H9 (cell line): ENCODE data around the gene KCNN2. TPM values are rescaled to one million over a fixed set of nuclear protein-coding genes. Genes with fewer than 3 reads are reported as not detected.

ENCODE experiments used
- DNase-seq: peaks from one replicate; pipeline ENCODE4 v3.0.0-alpha.2; 2017
- H2AFZ ChIP-seq: one replicate; pipeline ENCODE4 v1.6.1; 2013; ENCODE audit warnings: mild to moderate bottlenecking, low read length, control low read depth, moderate library complexity
- H2AK5ac ChIP-seq: 2 replicates; pipeline ENCODE4 v1.6.1; 2013; ENCODE audit warnings: low read length, control low read depth, mixed read lengths; ENCODE audit not compliant: insufficient read length
- H2BK120ac ChIP-seq: one replicate; pipeline ENCODE4 v1.6.1; 2013; ENCODE audit warnings: low read depth, mild to moderate bottlenecking, low read length, control low read depth, inconsistent platforms; ENCODE audit not compliant: poor library complexity, severe bottlenecking
- H2BK12ac ChIP-seq: 2 replicates; pipeline ENCODE4 v1.6.1; 2013; ENCODE audit warnings: low read length, control low read depth, mixed read lengths, low read depth; ENCODE audit not compliant: insufficient read length
- H2BK15ac ChIP-seq: 2 replicates; pipeline ENCODE4 v1.6.1; 2013; ENCODE audit warnings: low read depth, low read length, control low read depth
- H2BK20ac ChIP-seq: one replicate; pipeline ENCODE4 v1.6.1; 2013; ENCODE audit warnings: low read depth, mild to moderate bottlenecking, low read length, control low read depth, inconsistent platforms; ENCODE audit not compliant: poor library complexity, severe bottlenecking
- H2BK5ac ChIP-seq: 2 replicates; pipeline ENCODE4 v1.6.1; 2013; ENCODE audit warnings: low read length, control low read depth, mixed read lengths; ENCODE audit not compliant: insufficient read length
- H3K14ac ChIP-seq: 2 replicates; pipeline ENCODE4 v1.6.1; 2013; ENCODE audit warnings: low read length, control low read depth; ENCODE audit not compliant: insufficient read depth
- H3K18ac ChIP-seq: 2 replicates; pipeline ENCODE4 v1.6.1; 2013; ENCODE audit warnings: low read depth, mild to moderate bottlenecking, mixed read lengths, low read length, control low read depth; ENCODE audit not compliant: insufficient read length
- H3K23ac ChIP-seq: 2 replicates; pipeline ENCODE4 v1.6.1; 2013; ENCODE audit warnings: low read length, control low read depth, mixed read lengths, low read depth; ENCODE audit not compliant: insufficient read length
- H3K23me2 ChIP-seq: 2 replicates; pipeline ENCODE4 v1.6.1; 2013; ENCODE audit warnings: low read depth, mild to moderate bottlenecking, mixed read lengths, low read length, control low read depth; ENCODE audit not compliant: insufficient read length, poor library complexity, severe bottlenecking
- H3K27ac ChIP-seq: 2 replicates; pipeline ENCODE4 v1.5.1; 2013; ENCODE audit warnings: low read length, control low read depth, mixed read lengths, low read depth; ENCODE audit not compliant: insufficient read length
- H3K27me3 ChIP-seq: 2 replicates; pipeline ENCODE4 v1.6.1; 2013; ENCODE audit warnings: low read length, control low read depth, inconsistent platforms; ENCODE audit not compliant: insufficient read depth
- H3K4ac ChIP-seq: 2 replicates; pipeline ENCODE4 v1.6.1; 2013; ENCODE audit warnings: low read depth, mild to moderate bottlenecking, control low read depth, inconsistent platforms, low read length, moderate library complexity
- H3K4me1 ChIP-seq: 2 replicates; pipeline ENCODE4 v1.6.1; 2013; ENCODE audit warnings: low read length, control low read depth, inconsistent platforms; ENCODE audit not compliant: insufficient read depth
- H3K4me2 ChIP-seq: 2 replicates; pipeline ENCODE4 v1.6.1; 2013; ENCODE audit warnings: low read length, control low read depth, mixed read lengths; ENCODE audit not compliant: insufficient read length, insufficient read depth
- H3K56ac ChIP-seq: 2 replicates; pipeline ENCODE4 v1.6.1; 2013; ENCODE audit warnings: low read depth, mild to moderate bottlenecking, mixed read lengths, low read length, control low read depth; ENCODE audit not compliant: insufficient read length
- H3K79me1 ChIP-seq: 2 replicates; pipeline ENCODE4 v1.6.1; 2013; ENCODE audit warnings: low read depth, mild to moderate bottlenecking, moderate library complexity, low read length, control low read depth, inconsistent platforms; ENCODE audit not compliant: insufficient read depth, poor library complexity, severe bottlenecking
- H3K79me2 ChIP-seq: 2 replicates; pipeline ENCODE4 v1.6.1; 2013; ENCODE audit warnings: low read length, control low read depth, inconsistent platforms; ENCODE audit not compliant: insufficient read depth
- H3K9ac ChIP-seq: 2 replicates; pipeline ENCODE4 v1.6.1; 2013; ENCODE audit warnings: low read length, control low read depth, mixed read lengths; ENCODE audit not compliant: insufficient read length; ENCODE audit errors: extremely low read depth
- H3K9me3 ChIP-seq: one replicate; pipeline ENCODE4 v1.6.1; 2013; ENCODE audit warnings: low read depth, low read length, inconsistent platforms; ENCODE audit not compliant: control insufficient read depth
- H3T11ph ChIP-seq: one replicate; pipeline ENCODE4 v1.6.1; 2013; ENCODE audit warnings: mild to moderate bottlenecking, low read length, control low read depth, inconsistent platforms
- H4K20me1 ChIP-seq: one replicate; pipeline ENCODE4 v1.6.1; 2013; ENCODE audit not compliant: control insufficient read depth, insufficient read length, insufficient read depth
- H4K5ac ChIP-seq: 2 replicates; pipeline ENCODE4 v1.6.1; 2013; ENCODE audit warnings: low read depth, mild to moderate bottlenecking, mixed read lengths, low read length, control low read depth; ENCODE audit not compliant: insufficient read length
- H4K8ac ChIP-seq: replicated peaks from 2 replicates; pipeline ENCODE4 v1.6.1; 2013; ENCODE audit warnings: low read length, control low read depth, mixed read lengths, low read depth; ENCODE audit not compliant: insufficient read length
- H4K91ac ChIP-seq: 2 replicates; pipeline ENCODE4 v1.6.1; 2013; ENCODE audit warnings: low read depth, mild to moderate bottlenecking, moderate library complexity, mixed read lengths, low read length, control low read depth; ENCODE audit not compliant: insufficient read length
- H3K27ac Mint-ChIP-seq, 3 experiments: 2 replicates in 2 of 3; 3 replicates in 1 of 3; pipeline ENCODE4 v1.8.0; 2020 to 2021; ENCODE audit warnings: mixed read lengths in 3 of 3, mild to moderate bottlenecking in 1 of 3, moderate library complexity in 1 of 3
- H3K27me3 Mint-ChIP-seq: 2 replicates; pipeline ENCODE4 v1.8.0; 2021; ENCODE audit warnings: low read depth, mild to moderate bottlenecking, moderate library complexity, mixed read lengths
- H3K36me3 Mint-ChIP-seq, 3 experiments: 2 replicates in 2 of 3; 3 replicates in 1 of 3; pipeline ENCODE4 v1.8.0; 2020 to 2021; ENCODE audit warnings: low read depth in 3 of 3, mixed read lengths in 3 of 3; ENCODE audit not compliant: insufficient read depth in 1 of 3
- H3K4me1 Mint-ChIP-seq, 2 experiments: 2 replicates each; pipeline ENCODE4 v1.8.0; 2020; ENCODE audit warnings: mixed read lengths in 2 of 2
- H3K4me3 Mint-ChIP-seq, 2 experiments: 2 replicates in 1 of 2; 3 replicates in 1 of 2; pipeline ENCODE4 v1.8.0; 2020 to 2021; ENCODE audit warnings: mild to moderate bottlenecking in 2 of 2, mixed read lengths in 2 of 2, moderate library complexity in 1 of 2
- H3K9me3 Mint-ChIP-seq, 2 experiments: 2 replicates in 1 of 2; 3 replicates in 1 of 2; pipeline ENCODE4 v1.8.0; 2020; ENCODE audit warnings: mild to moderate bottlenecking in 2 of 2, mixed read lengths in 2 of 2, moderate library complexity in 1 of 2
- WGBS: extraction: QIAGEN DNeasy Blood & Tissue Kit; methylation state at CpG from one replicate; pipeline ENCODE4 v1.1.7; 2013; ENCODE audit warnings: missing lambda C conversion rate, low lambda C conversion rate, mixed read lengths; ENCODE audit not compliant: insufficient read length; ENCODE audit errors: extremely low coverage; 5-methylcytosine and 5-hydroxymethylcytosine counted together
- total RNA-seq: library from RNA; stranded (reverse); gene quantifications from 2 replicates; pipeline ENCODE4 v1.2.1, GENCODE V29; 2021
- TF ChIP-seq, protein P1 (sequence below): fragments of 200-600 bp; sonication (generic); conservative IDR thresholded peaks from 3 replicates; pipeline ENCODE4 v1.8.0; 2021; ENCODE audit warnings: antibody characterized with exemption, mild to moderate bottlenecking

The KCNN2 gene
- total RNA-seq, 1 experiment from 2014 or later = 21.0 TPM

DNA sequence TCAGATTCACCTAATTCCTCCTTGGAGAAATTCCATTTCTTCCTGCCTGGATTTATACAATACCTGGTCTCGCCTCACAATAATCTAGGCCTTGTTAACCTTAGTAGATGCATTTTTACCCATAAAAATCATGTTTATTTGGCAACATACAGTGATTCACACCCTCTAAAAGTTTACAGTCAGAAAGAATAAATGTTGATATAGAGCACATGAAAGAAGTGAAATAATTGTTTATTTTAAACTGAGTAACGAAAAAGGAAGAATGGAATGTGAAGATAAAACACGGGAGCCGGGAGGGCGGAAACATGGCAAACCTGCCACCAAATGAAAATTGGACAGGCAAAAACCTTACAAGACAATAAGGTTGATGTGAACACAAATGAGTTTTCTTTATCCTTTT is 28.9 kb upstream of the KCNN2 start:
- Mint-ChIP-seq H3K4me1 (no peaks in the 10 kb centered on the region), H3K36me3 (no peaks in the 10 kb centered on the region), H3K9me3 (no peaks in the 10 kb centered on the region), H3K4me3 (no peak overlapping the region), H3K27ac (no peak overlapping the region), H3K27me3 (no peaks in the 10 kb centered on the region)
- Histone ChIP-seq H2AFZ (no peak overlapping the region), H4K5ac (no peak overlapping the region), H3K14ac (no peak overlapping the region), H3K23ac (no peak overlapping the region), H3K23me2 (no peaks in the 10 kb centered on the region), H3K79me2 (no peaks in the 10 kb centered on the region), H3T11ph (no peak overlapping the region), H3K9me3 (no peaks in the 10 kb centered on the region), H3K18ac (no peak overlapping the region), H4K91ac (no peak overlapping the region), H3K9ac (no peak overlapping the region), H3K4me1 (no peaks in the 10 kb centered on the region), H3K27me3 (no peaks in the 10 kb centered on the region), H2AK5ac (no peak overlapping the region), H3K56ac (no peak overlapping the region), H2BK120ac (no peak overlapping the region), H2BK5ac (no peak overlapping the region), H3K79me1 (no peaks in the 10 kb centered on the region), H4K20me1 (no peaks in the 10 kb centered on the region), H2BK15ac (no peak overlapping the region), H4K8ac (no peak overlapping the region), H3K4me2 (no peak overlapping the region), H3K27ac (no peak overlapping the region), H2BK12ac (no peak overlapping the region), H2BK20ac (no peak overlapping the region), H3K4ac (no peak overlapping the region)
- DNase-seq = no peak
- TF ChIP-seq, protein P1, sequence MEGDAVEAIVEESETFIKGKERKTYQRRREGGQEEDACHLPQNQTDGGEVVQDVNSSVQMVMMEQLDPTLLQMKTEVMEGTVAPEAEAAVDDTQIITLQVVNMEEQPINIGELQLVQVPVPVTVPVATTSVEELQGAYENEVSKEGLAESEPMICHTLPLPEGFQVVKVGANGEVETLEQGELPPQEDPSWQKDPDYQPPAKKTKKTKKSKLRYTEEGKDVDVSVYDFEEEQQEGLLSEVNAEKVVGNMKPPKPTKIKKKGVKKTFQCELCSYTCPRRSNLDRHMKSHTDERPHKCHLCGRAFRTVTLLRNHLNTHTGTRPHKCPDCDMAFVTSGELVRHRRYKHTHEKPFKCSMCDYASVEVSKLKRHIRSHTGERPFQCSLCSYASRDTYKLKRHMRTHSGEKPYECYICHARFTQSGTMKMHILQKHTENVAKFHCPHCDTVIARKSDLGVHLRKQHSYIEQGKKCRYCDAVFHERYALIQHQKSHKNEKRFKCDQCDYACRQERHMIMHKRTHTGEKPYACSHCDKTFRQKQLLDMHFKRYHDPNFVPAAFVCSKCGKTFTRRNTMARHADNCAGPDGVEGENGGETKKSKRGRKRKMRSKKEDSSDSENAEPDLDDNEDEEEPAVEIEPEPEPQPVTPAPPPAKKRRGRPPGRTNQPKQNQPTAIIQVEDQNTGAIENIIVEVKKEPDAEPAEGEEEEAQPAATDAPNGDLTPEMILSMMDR = no peak
- WGBS = 100% methylated on average over 1 of the region's 5 CpGs
